Measurements from ENCODE around the gene SLC7A5.
"Not testable (repeated sequence)": the region's sequence is repeated elsewhere in the genome, so short reads cannot be mapped to it uniquely, and the experiment has no call there.

SLC7A5 gene

GRCh38 chr16:87827588-87827915, 41.8 kb downstream of the SLC7A5 start:
- not testable (repeated sequence) for H3K27me3 Mint-ChIP-seq, DNase-seq, H3K4me3 Mint-ChIP-seq, H3K9me3 Mint-ChIP-seq
- ATAC-seq: peak; percentile 5
- Mint-ChIP-seq H3K27ac (peak overlapping the region; percentile 57 to 91), H3K4me1 (peaks cover 45% of the 10 kb centered on the region)

- H3K27me3 Mint-ChIP-seq: no peaks in the 10 kb centered on the region
- peak; percentile 31 for ATAC-seq
- H3K4me3 Mint-ChIP-seq: no peak overlapping the region
- H3K9me3 Mint-ChIP-seq: no peaks in the 10 kb centered on the region
- peaks cover 46% of the 10 kb centered on the region for H3K4me1 Mint-ChIP-seq
- no peak for DNase-seq
- H3K27ac Mint-ChIP-seq: peak overlapping the region in 1 of 2 donors; percentile 98
Observed at GRCh38 chr16:87826798-87827587, 42.3 kb downstream of the SLC7A5 start.

- H3K4me3 Mint-ChIP-seq: peak overlapping the region in 1 of 2 donors; percentile 24
- not testable (repeated sequence) for H3K27me3 Mint-ChIP-seq
Observed at GRCh38 chr16:87826407-87826797, 42.9 kb downstream of the SLC7A5 start.

GRCh38 chr16:87825842-87826120, 43.5 kb downstream of the SLC7A5 start:
- ATAC-seq, H3K4me3 Mint-ChIP-seq, H3K27me3 Mint-ChIP-seq, H3K9me3 Mint-ChIP-seq, DNase-seq: not testable (repeated sequence)
- Mint-ChIP-seq H3K4me1 (peaks cover 50% of the 10 kb centered on the region), H3K27ac (peak overlapping the region in 1 of 2 donors; percentile 98)

More at GRCh38 chr16:87826407-87826797, 42.9 kb downstream of the SLC7A5 start:
- not testable (repeated sequence) for ATAC-seq, DNase-seq, H3K9me3 Mint-ChIP-seq
- H3K27ac Mint-ChIP-seq: peak overlapping the region in 1 of 2 donors; percentile 98
- peaks cover 50% of the 10 kb centered on the region for H3K4me1 Mint-ChIP-seq

- H3K9me3 Mint-ChIP-seq: no peaks in the 10 kb centered on the region
- peak overlapping the region in 1 of 2 donors; percentile 15 for H3K4me3 Mint-ChIP-seq
- H3K4me1 Mint-ChIP-seq: peaks cover 48% of the 10 kb centered on the region
- DNase-seq (no peak), ATAC-seq (no peak)
- no peaks in the 10 kb centered on the region for H3K27me3 Mint-ChIP-seq
- H3K27ac Mint-ChIP-seq: peak overlapping the region; percentile 52 to 98
Observed at GRCh38 chr16:87824991-87825841, 44.1 kb downstream of the SLC7A5 start.

- H3K27ac Mint-ChIP-seq: peak overlapping the region; percentile 65 to 98
- no peak for DNase-seq
- H3K4me3 Mint-ChIP-seq: no peak overlapping the region
Observed at GRCh38 chr16:87824016-87824990, 45.0 kb downstream of the SLC7A5 start.

GRCh38 chr16:87823181-87823929, 46.0 kb downstream of the SLC7A5 start:
- Mint-ChIP-seq H3K27me3 (no peaks in the 10 kb centered on the region), H3K9me3 (peaks cover 0 to 7% of the 10 kb centered on the region in 2 donors), H3K4me1 (peaks cover 31% of the 10 kb centered on the region), H3K27ac (peak overlapping the region in 1 of 2 donors; percentile 98), H3K4me3 (peak overlapping the region in 1 of 2 donors; percentile 27)
- DNase-seq: no peak
- no peak for ATAC-seq

More at GRCh38 chr16:87824016-87824990, 45.0 kb downstream of the SLC7A5 start:
- Mint-ChIP-seq H3K27me3 (no peaks in the 10 kb centered on the region), H3K4me1 (peaks cover 38% of the 10 kb centered on the region), H3K9me3 (no peaks in the 10 kb centered on the region)
- no peak for ATAC-seq

- Mint-ChIP-seq H3K4me1 (peaks cover 25% of the 10 kb centered on the region), H3K27me3 (no peaks in the 10 kb centered on the region), H3K4me3 (no peak overlapping the region), H3K27ac (peak overlapping the region; percentile 83 to 90), H3K9me3 (peaks cover 8 to 17% of the 10 kb centered on the region in 2 donors)
- ATAC-seq (no peak), DNase-seq (no peak)
Observed at GRCh38 chr16:87822108-87822970, 47.0 kb downstream of the SLC7A5 start.

GRCh38 chr16:87821376-87822107, 47.8 kb downstream of the SLC7A5 start:
- DNase-seq: no peak
- H3K27ac Mint-ChIP-seq: peak overlapping the region; percentile 83 to 90

GRCh38 chr16:87819983-87820382, 49.3 kb downstream of the SLC7A5 start:
- Mint-ChIP-seq H3K4me3 (no peak overlapping the region), H3K9me3 (peaks cover 16 to 28% of the 10 kb centered on the region in 2 donors), H3K27me3 (no peaks in the 10 kb centered on the region), H3K27ac (no peak overlapping the region), H3K4me1 (peaks cover 19% of the 10 kb centered on the region)
- DNase-seq: no peak
- ATAC-seq: no peak

More at GRCh38 chr16:87821376-87822107, 47.8 kb downstream of the SLC7A5 start:
- no peak for ATAC-seq
- Mint-ChIP-seq H3K27me3 (no peaks in the 10 kb centered on the region), H3K4me1 (peaks cover 19% of the 10 kb centered on the region), H3K9me3 (peaks cover 16 to 25% of the 10 kb centered on the region in 2 donors), H3K4me3 (no peak overlapping the region)

GRCh38 chr16:87819282-87819681, 50.0 kb downstream of the SLC7A5 start:
- Mint-ChIP-seq H3K9me3 (peaks cover 16 to 28% of the 10 kb centered on the region in 2 donors), H3K27ac (no peak overlapping the region)
- no peak for ATAC-seq

GRCh38 chr16:87818533-87819161, 50.7 kb downstream of the SLC7A5 start:
- no peaks in the 10 kb centered on the region for H3K27me3 Mint-ChIP-seq
- no peak for ATAC-seq
- H3K4me1 Mint-ChIP-seq: peaks cover 19% of the 10 kb centered on the region
- H3K4me3 Mint-ChIP-seq: no peak overlapping the region
- DNase-seq: no peak
- H3K9me3 Mint-ChIP-seq: peaks cover 16 to 28% of the 10 kb centered on the region in 2 donors
- peak overlapping the region in 1 of 2 donors; percentile 82 for H3K27ac Mint-ChIP-seq

More at GRCh38 chr16:87819282-87819681, 50.0 kb downstream of the SLC7A5 start:
- DNase-seq: no peak
- H3K27me3 Mint-ChIP-seq: no peaks in the 10 kb centered on the region
- H3K4me1 Mint-ChIP-seq: peaks cover 19% of the 10 kb centered on the region
- no peak overlapping the region for H3K4me3 Mint-ChIP-seq

GRCh38 chr16:87817910-87818309, 51.4 kb downstream of the SLC7A5 start:
- ATAC-seq: no peak
- H3K9me3 Mint-ChIP-seq: peaks cover 16 to 28% of the 10 kb centered on the region in 2 donors

More at GRCh38 chr16:87817910-87818309, 51.4 kb downstream of the SLC7A5 start:
- DNase-seq: no peak
- Mint-ChIP-seq H3K27ac (no peak overlapping the region), H3K27me3 (no peaks in the 10 kb centered on the region), H3K4me3 (no peak overlapping the region), H3K4me1 (peaks cover 19% of the 10 kb centered on the region)
